H1 (cell line): Measurements from ENCODE around the gene ZNF768. TPM values are rescaled to one million over a fixed set of nuclear protein-coding genes. Genes with fewer than 3 reads are reported as not detected.
A peak's percentile ranks its signal among the peaks of the same experiment; 100 is the strongest.

ENCODE experiments used
- CTCF ChIA-PET: fragments of 300-600 bp; sonication (Branson Sonifier 250); formaldehyde crosslinking; loops from one replicate; lab custom pipeline; 2021; ENCODE audit not compliant: partially characterized antibody; lab: Charles Lee
- POLR2A ChIA-PET: fragments of 300-600 bp; sonication (Branson Sonifier 250); formaldehyde crosslinking; loops from one replicate; lab custom pipeline; 2021; ENCODE audit warnings: inconsistent platforms; ENCODE audit not compliant: partially characterized antibody; lab: Charles Lee
- DNase-seq, 2 experiments: peaks; one replicate each; pipeline versions ENCODE4 v3.0.0 to v3.0.0-alpha.2; 2010 to 2022; ENCODE audit warnings: low spot score in 2 of 2, low read depth in 1 of 2, mixed read lengths in 1 of 2
- FAIRE-seq: peaks from 2 replicates; lab custom pipeline; 2011; peaks lifted over from hg19 to GRCh38; lab: Jason Lieb, UNC
- H2AFZ ChIP-seq: 2 replicates; pipeline ENCODE4 v1.8.1; 2012; ENCODE audit warnings: low read length, inconsistent platforms
- H2AK5ac ChIP-seq: 2 replicates; pipeline ENCODE4 v1.6.1; 2013; ENCODE audit warnings: low read depth, low read length
- H2BK120ac ChIP-seq: replicated peaks from 2 replicates; pipeline ENCODE3; 2013; ENCODE audit warnings: low read depth, low read length, inconsistent platforms
- H2BK12ac ChIP-seq: 2 replicates; pipeline ENCODE4 v1.6.1; 2013; ENCODE audit warnings: low read depth, low read length
- H2BK15ac ChIP-seq: 2 replicates; pipeline ENCODE4 v1.6.1; 2013; ENCODE audit warnings: low read length
- H2BK20ac ChIP-seq: 2 replicates; pipeline ENCODE4 v1.6.1; 2013; ENCODE audit warnings: low read length
- H2BK5ac ChIP-seq: 2 replicates; pipeline ENCODE4 v1.6.1; 2013; ENCODE audit warnings: low read depth, low read length
- H3K14ac ChIP-seq: 2 replicates; pipeline ENCODE4 v1.6.1; 2013; ENCODE audit warnings: inconsistent platforms; ENCODE audit not compliant: insufficient read length
- H3K18ac ChIP-seq: 2 replicates; pipeline ENCODE4 v1.6.1; 2013; ENCODE audit warnings: low read length; ENCODE audit errors: extremely low read depth
- H3K23ac ChIP-seq: 2 replicates; pipeline ENCODE4 v1.6.1; 2013; ENCODE audit warnings: inconsistent platforms; ENCODE audit not compliant: insufficient read length
- H3K23me2 ChIP-seq: 2 replicates; pipeline ENCODE4 v1.6.1; 2013; ENCODE audit warnings: low read depth, low read length
- H3K27ac ChIP-seq: 2 replicates; pipeline ENCODE4 v1.6.1; 2011; ENCODE audit warnings: low read depth, low read length, inconsistent platforms
- H3K27me3 ChIP-seq, 4 experiments: replicated peaks in 1 of 4; 1 replicate in 1 of 4; 2 replicates in 3 of 4; pipeline versions ENCODE4 v1.6.1 to v1.8.1; 2011 to 2013; ENCODE audit warnings: low read length in 3 of 4, mild to moderate bottlenecking in 3 of 4, inconsistent platforms in 2 of 4, mixed read lengths in 2 of 4, moderate library complexity in 1 of 4; ENCODE audit not compliant: control insufficient read depth in 3 of 4, insufficient read depth in 3 of 4; ENCODE audit errors: extremely low read depth in 1 of 4
- H3K36me3 ChIP-seq, 4 experiments: 2 replicates each; pipeline versions ENCODE4 v1.6.1 to v1.8.1; 2011 to 2013; ENCODE audit warnings: mild to moderate bottlenecking in 4 of 4, low read length in 3 of 4, moderate library complexity in 2 of 4, control low read depth in 1 of 4, inconsistent platforms in 1 of 4; ENCODE audit not compliant: insufficient read depth in 4 of 4, control insufficient read depth in 2 of 4
- H3K4ac ChIP-seq: replicated peaks from 2 replicates; pipeline ENCODE3; 2013; ENCODE audit warnings: low read length, low read depth, mixed read lengths, inconsistent platforms; ENCODE audit not compliant: insufficient read length
- H3K4me1 ChIP-seq, 4 experiments: replicated peaks in 1 of 4; 1 replicate in 1 of 4; 2 replicates in 3 of 4; pipeline versions ENCODE4 v1.6.1 to v1.8.1; 2011 to 2013; ENCODE audit warnings: low read length in 3 of 4, inconsistent platforms in 2 of 4, mixed read lengths in 1 of 4; ENCODE audit not compliant: insufficient read depth in 4 of 4, control insufficient read depth in 3 of 4
- H3K4me2 ChIP-seq, 2 experiments: 2 replicates each; pipeline versions ENCODE4 v1.6.1 to v1.8.1; 2011 to 2013; ENCODE audit warnings: low read depth in 2 of 2, low read length in 2 of 2, control low read depth in 1 of 2, inconsistent platforms in 1 of 2, mild to moderate bottlenecking in 1 of 2; ENCODE audit not compliant: insufficient read depth in 1 of 2
- H3K4me3 ChIP-seq, 4 experiments: fragments of 200-600, 300-600 bp in 1 of 4; sonication (generic), shearing (Covaris generic), sonication (Bioruptor Twin) in 1 of 4; 2 replicates each; pipeline versions ENCODE4 v1.5.1 to v1.8.1; 2011 to 2016; ENCODE audit warnings: low read length in 4 of 4, low read depth in 3 of 4, control low read depth in 2 of 4, inconsistent platforms in 2 of 4, mild to moderate bottlenecking in 2 of 4, mixed read lengths in 1 of 4, moderate library complexity in 1 of 4; ENCODE audit not compliant: insufficient read depth in 2 of 4; ENCODE audit errors: extremely low read depth in 1 of 4
- H3K56ac ChIP-seq: replicated peaks from 2 replicates; pipeline ENCODE3; 2013; ENCODE audit warnings: low read depth, mild to moderate bottlenecking, mixed read lengths, low read length, inconsistent platforms; ENCODE audit not compliant: insufficient read length
- H3K79me1 ChIP-seq: 2 replicates; pipeline ENCODE4 v1.6.1; 2013; ENCODE audit warnings: low read depth, low read length, control low read depth
- H3K79me2 ChIP-seq, 2 experiments: 2 replicates each; pipeline versions ENCODE4 v1.6.1 to v1.8.1; 2012 to 2013; ENCODE audit warnings: low read length in 2 of 2, mild to moderate bottlenecking in 2 of 2, inconsistent platforms in 1 of 2; ENCODE audit not compliant: insufficient read depth in 2 of 2, control insufficient read depth in 1 of 2
- H3K9ac ChIP-seq, 4 experiments: replicated peaks in 1 of 4; 1 replicate in 1 of 4; 2 replicates in 3 of 4; pipeline versions ENCODE4 v1.6.1 to v1.8.1; 2011 to 2013; ENCODE audit warnings: low read depth in 3 of 4, low read length in 3 of 4, control low read depth in 2 of 4, mild to moderate bottlenecking in 2 of 4, moderate library complexity in 2 of 4, inconsistent platforms in 1 of 4; ENCODE audit errors: extremely low read depth in 1 of 4
- H3K9me3 ChIP-seq, 2 experiments: 2 replicates each; pipeline versions ENCODE4 v1.6.1 to v1.8.1; 2012 to 2013; ENCODE audit warnings: mild to moderate bottlenecking in 2 of 2, moderate library complexity in 2 of 2, control low read depth in 1 of 2, inconsistent platforms in 1 of 2, low read depth in 1 of 2, low read length in 1 of 2, mixed read lengths in 1 of 2; ENCODE audit not compliant: insufficient read depth in 2 of 2
- H4K20me1 ChIP-seq, 2 experiments: replicated peaks in 1 of 2; 2 replicates each; pipeline versions ENCODE3 to v1.8.1; 2011 to 2013; ENCODE audit warnings: inconsistent platforms in 2 of 2, low read length in 2 of 2, mild to moderate bottlenecking in 1 of 2; ENCODE audit not compliant: insufficient read depth in 2 of 2, control insufficient read depth in 1 of 2
- H4K5ac ChIP-seq: 2 replicates; pipeline ENCODE4 v1.6.1; 2013; ENCODE audit warnings: low read length, low read depth, mixed read lengths, inconsistent platforms; ENCODE audit not compliant: insufficient read length
- H4K8ac ChIP-seq: 2 replicates; pipeline ENCODE4 v1.8.0; 2013; ENCODE audit warnings: mild to moderate bottlenecking, moderate library complexity, low read length, inconsistent platforms; ENCODE audit not compliant: insufficient read depth; ENCODE audit errors: extremely low read depth
- H4K91ac ChIP-seq: replicated peaks from 2 replicates; pipeline ENCODE3; 2013; ENCODE audit warnings: low read length, mixed read lengths, inconsistent platforms; ENCODE audit not compliant: insufficient read length
- CTCF ChIP-seq, 3 experiments: IDR thresholded peaks; 1 replicate in 2 of 3; 2 replicates in 1 of 3; pipeline versions ENCODE4 v1.5.1 to v1.6.1; 2011; ENCODE audit warnings: low read length in 3 of 3, mild to moderate bottlenecking in 3 of 3, inconsistent platforms in 2 of 3, low read depth in 1 of 3, moderate library complexity in 1 of 3; ENCODE audit not compliant: insufficient read depth in 1 of 3; ENCODE audit errors: control extremely low read depth in 1 of 3
- EZH2 ChIP-seq: fragments of 200-600 bp; sonication (generic); IDR thresholded peaks from 2 replicates; pipeline ENCODE4 v1.7.1; 2012; ENCODE audit warnings: low read depth, mild to moderate bottlenecking, moderate library complexity, low read length, inconsistent platforms; ENCODE audit not compliant: severe bottlenecking
- GABPA ChIP-seq: IDR thresholded peaks from 2 replicates; pipeline ENCODE4 v1.6.1; 2011; ENCODE audit warnings: mild to moderate bottlenecking, low read length, moderate library complexity, borderline replicate concordance; ENCODE audit not compliant: insufficient read depth
- RXRA ChIP-seq: IDR thresholded peaks from 2 replicates; pipeline ENCODE4 v1.6.1; 2011; ENCODE audit warnings: low read depth, mild to moderate bottlenecking, low read length, moderate library complexity; ENCODE audit not compliant: insufficient read depth
- SIN3A ChIP-seq, 2 experiments: IDR thresholded peaks in 1 of 2; conservative IDR thresholded peaks in 1 of 2; 2 replicates each; pipeline ENCODE4 v1.6.1; 2011 to 2012; ENCODE audit warnings: low read length in 2 of 2, improper control_type of control experiment in 1 of 2, low read depth in 1 of 2, mild to moderate bottlenecking in 1 of 2
- WGBS, 2 experiments: shearing (Covaris generic) in 1 of 2; methylation state at CpG; one replicate each; pipeline versions ENCODE4 v1.1.6 to v1.1.7; 2013 to 2015; ENCODE audit warnings: low lambda C conversion rate in 2 of 2, mixed read lengths in 2 of 2, inconsistent platforms in 1 of 2, low coverage in 1 of 2, missing lambda C conversion rate in 1 of 2; ENCODE audit not compliant: insufficient replicate concordance in 2 of 2, insufficient coverage in 1 of 2, insufficient read length in 1 of 2; ENCODE audit errors: extremely low coverage in 1 of 2, missing lambda C conversion rate in 1 of 2; 5-methylcytosine and 5-hydroxymethylcytosine counted together
- polyA plus RNA-seq, 7 experiments: library from polyadenylated mRNA; depleted of rRNA in 3 of 7; stranded (reverse) in 5 of 7; unstranded in 2 of 7; fragments of >200 nt in 5 of 7; fragments of 200-250 nt in 2 of 7; gene quantifications; 1 replicate in 5 of 7; 2 replicates in 1 of 7; 4 replicates in 1 of 7; pipeline versions ENCODE4 v1.2.1 to v1.2.3, GENCODE V29; 2011 to 2013; ENCODE audit warnings: missing spikeins in 2 of 7, mixed read lengths in 2 of 7
- total RNA-seq: library from RNA; stranded (reverse); fragmentation: NEBNext Ultra II Directional; extraction: Animal tissue kit (Norgen Biotek cat#: 25700); gene quantifications from 2 replicates; pipeline ENCODE4 v1.2.1, GENCODE V29; 2021

The ZNF768 gene
- total and polyA plus RNA-seq, 2 of the 8 experiments (the other 6 are each of a cell fraction or from before 2014, with no cell fraction given): 36.1 to 47.7 TPM

GRCh38 chr16:30569746-30570635 lies 43.6 kb upstream of the ZNF768 start:
- TF ChIP-seq RXRA: no peak
- no peak for TF ChIP-seq CTCF (IDR thresholded peaks at IDR 0.05; ENCODE audit: control extremely low read depth in 1 of 3, insufficient read depth in 1 of 3, low read depth in 1 of 3, low read length in 3 of 3)
- TF ChIP-seq EZH2: no peak
- TF ChIP-seq GABPA: no peak
- TF ChIP-seq SIN3A (conservative IDR thresholded peaks at IDR 0.05 in 1 of 2, IDR thresholded peaks at IDR 0.05 in 1 of 2; ENCODE audit: low read depth in 1 of 2, low read length in 2 of 2): no peak
- Histone ChIP-seq H3K79me1 (no peaks in the 10 kb centered on the region), H3K56ac (no peak overlapping the region), H3K23me2 (peaks cover 14% of the 10 kb centered on the region; the same call in 1 of the 2 replicates), H3K27me3 (no peaks in the 10 kb centered on the region; a peak in 1 of 7 replicates), H3K4me3 (0 out of 8 replicates have a peak overlapping the region, but pooled peaks of 1 of the 4 experiments have one; percentile 89), H2AK5ac (no peak overlapping the region), H3K18ac (no peak overlapping the region), H4K20me1 (peaks cover 0 to 2% of the 10 kb centered on the region in 2 experiments), H4K91ac (peak overlapping the region; percentile 22), H3K9ac (no peak overlapping the region), H3K36me3 (no peaks in the 10 kb centered on the region), H3K4me2 (peak overlapping the region in 1 of 2 experiments; percentile 74; a peak in 3 of 4 replicates), H3K9me3 (no peaks in the 10 kb centered on the region), H3K27ac (no peak overlapping the region), H3K4me1 (peaks cover 0 to 9% (median 2%) of the 10 kb centered on the region in 4 experiments; a peak in 5 of 7 replicates), H2AFZ (no peak overlapping the region), H3K14ac (no peak overlapping the region), H3K4ac (no peak overlapping the region), H2BK5ac (no peak overlapping the region), H4K5ac (peak overlapping the region; percentile 25), H2BK120ac (no peak overlapping the region), H2BK15ac (no peak overlapping the region), H2BK20ac (no peak overlapping the region), H2BK12ac (no peak overlapping the region), H4K8ac (no peak overlapping the region), H3K23ac (no peak overlapping the region), H3K79me2 (no peaks in the 10 kb centered on the region)
- FAIRE-seq (no peak), DNase-seq (no peak)
- ChIA-PET POLR2A (interaction anchor here (0.6 to 3.4 kb wide), 12 partner anchors 8 to 123 kb away, joined by 3 to 45 read pairs (median 11); partner anchors contain the start of genes ZNF689, ZNF747, ZNF764 and ZNF785), CTCF (interaction anchor here (1.3 kb wide), 1 partner anchor 45 kb away, joined by 4 read pairs; no protein-coding TSS in a partner anchor)
- 94% methylated on average over 33 of the region's 44 CpGs; no CpG with 5 or more reads in 1 of the 2 experiments for WGBS, 2 experiments
